ENCODE measurements around the gene RSAD2. TPM values are rescaled to one million over a fixed set of nuclear protein-coding genes. Genes with fewer than 3 reads are reported as not detected.

Gene RSAD2
- total RNA-seq, 1 experiment from 2014 or later = 37.2 TPM

- H3K4me3 Mint-ChIP-seq (ENCODE audit: low read depth, unreplicated experiment) = no peak overlapping the region
- no TSS peak for BruUV-seq (replicated peaks)
- intact Hi-C loops (cut with micrococcal nuclease; ENCODE audit: unreplicated experiment) = no loop called here
- CTCF ChIA-PET = interaction anchor here (0.6 kb wide), 1 partner anchor 45 kb away, joined by 3 read pairs; the partner anchor contains the start of gene RSAD2
- H3K27ac Mint-ChIP-seq (ENCODE audit: unreplicated experiment) = no peak overlapping the region
- DNase-seq = no peak
- TF ChIP-seq, protein P1, sequence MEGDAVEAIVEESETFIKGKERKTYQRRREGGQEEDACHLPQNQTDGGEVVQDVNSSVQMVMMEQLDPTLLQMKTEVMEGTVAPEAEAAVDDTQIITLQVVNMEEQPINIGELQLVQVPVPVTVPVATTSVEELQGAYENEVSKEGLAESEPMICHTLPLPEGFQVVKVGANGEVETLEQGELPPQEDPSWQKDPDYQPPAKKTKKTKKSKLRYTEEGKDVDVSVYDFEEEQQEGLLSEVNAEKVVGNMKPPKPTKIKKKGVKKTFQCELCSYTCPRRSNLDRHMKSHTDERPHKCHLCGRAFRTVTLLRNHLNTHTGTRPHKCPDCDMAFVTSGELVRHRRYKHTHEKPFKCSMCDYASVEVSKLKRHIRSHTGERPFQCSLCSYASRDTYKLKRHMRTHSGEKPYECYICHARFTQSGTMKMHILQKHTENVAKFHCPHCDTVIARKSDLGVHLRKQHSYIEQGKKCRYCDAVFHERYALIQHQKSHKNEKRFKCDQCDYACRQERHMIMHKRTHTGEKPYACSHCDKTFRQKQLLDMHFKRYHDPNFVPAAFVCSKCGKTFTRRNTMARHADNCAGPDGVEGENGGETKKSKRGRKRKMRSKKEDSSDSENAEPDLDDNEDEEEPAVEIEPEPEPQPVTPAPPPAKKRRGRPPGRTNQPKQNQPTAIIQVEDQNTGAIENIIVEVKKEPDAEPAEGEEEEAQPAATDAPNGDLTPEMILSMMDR (IDR thresholded peaks at IDR 0.05; ENCODE audit: unreplicated experiment) = no peak
- peaks cover 14% of the 10 kb centered on the region for H3K27me3 Mint-ChIP-seq (ENCODE audit: unreplicated experiment)
- peaks cover 22% of the 10 kb centered on the region for H3K9me3 Mint-ChIP-seq (ENCODE audit: low read depth, unreplicated experiment)
- H3K36me3 Mint-ChIP-seq (ENCODE audit: insufficient read depth, unreplicated experiment) = no peaks in the 10 kb centered on the region
- peaks cover 8% of the 10 kb centered on the region for H3K4me1 Mint-ChIP-seq (ENCODE audit: low read depth, unreplicated experiment)
These were observed 44.8 kb upstream of the RSAD2 start for GRCh38 chr2:6832596-6833299.

GRCh38 chr2:6833300-6833604 lies 44.3 kb upstream of the RSAD2 start:
- CTCF ChIA-PET = no interaction called here
- TF ChIP-seq, protein P1 (IDR thresholded peaks at IDR 0.05; ENCODE audit: unreplicated experiment) = no peak
- H3K4me1 Mint-ChIP-seq (ENCODE audit: low read depth, unreplicated experiment) = peaks cover 8% of the 10 kb centered on the region
- no peak overlapping the region for H3K27ac Mint-ChIP-seq (ENCODE audit: unreplicated experiment)
- no peaks in the 10 kb centered on the region for H3K36me3 Mint-ChIP-seq (ENCODE audit: insufficient read depth, unreplicated experiment)
- H3K4me3 Mint-ChIP-seq (ENCODE audit: low read depth, unreplicated experiment) = no peak overlapping the region
- no TSS peak for BruUV-seq (replicated peaks)
- peaks cover 14% of the 10 kb centered on the region for H3K27me3 Mint-ChIP-seq (ENCODE audit: unreplicated experiment)
- DNase-seq = no peak
- H3K9me3 Mint-ChIP-seq (ENCODE audit: low read depth, unreplicated experiment) = peaks cover 22% of the 10 kb centered on the region
- intact Hi-C loops (cut with micrococcal nuclease; ENCODE audit: unreplicated experiment) = no loop called here

GRCh38 chr2:6834163-6834562 lies 43.4 kb upstream of the RSAD2 start:
- intact Hi-C loops (cut with micrococcal nuclease; ENCODE audit: unreplicated experiment) = no loop called here
- TF ChIP-seq, protein P1 (IDR thresholded peaks at IDR 0.05; ENCODE audit: unreplicated experiment) = no peak
- Mint-ChIP-seq H3K9me3 (ENCODE audit: low read depth, unreplicated experiment) (peaks cover 22% of the 10 kb centered on the region), H3K36me3 (ENCODE audit: insufficient read depth, unreplicated experiment) (no peaks in the 10 kb centered on the region), H3K4me3 (ENCODE audit: low read depth, unreplicated experiment) (no peak overlapping the region), H3K4me1 (ENCODE audit: low read depth, unreplicated experiment) (peaks cover 8% of the 10 kb centered on the region), H3K27me3 (ENCODE audit: unreplicated experiment) (peaks cover 14% of the 10 kb centered on the region), H3K27ac (ENCODE audit: unreplicated experiment) (no peak overlapping the region)
- no TSS peak for BruUV-seq (replicated peaks)
- CTCF ChIA-PET = no interaction called here
- DNase-seq = no peak

DNA sequence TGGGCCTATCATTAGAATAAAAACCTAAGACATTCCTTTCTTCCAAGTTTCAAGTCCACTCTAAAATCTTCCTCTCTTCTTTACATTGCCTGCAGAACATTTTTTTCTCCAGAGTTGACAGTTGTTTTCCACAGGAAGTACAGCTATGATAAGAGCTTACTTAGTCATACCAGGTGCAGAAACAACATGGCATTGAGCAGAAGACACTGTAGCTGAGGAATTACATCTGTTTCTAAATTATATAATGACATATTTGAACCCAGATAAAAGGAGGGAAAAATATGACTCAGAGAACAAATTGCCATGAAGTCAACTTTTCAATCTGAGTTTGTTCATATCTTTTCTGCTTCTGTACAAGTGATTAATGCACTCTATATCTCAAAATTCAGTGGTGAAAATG lies 42.1 kb upstream of the RSAD2 start:
- Mint-ChIP-seq H3K4me3 (ENCODE audit: low read depth, unreplicated experiment) (no peak overlapping the region), H3K4me1 (ENCODE audit: low read depth, unreplicated experiment) (peaks cover 8% of the 10 kb centered on the region), H3K27ac (ENCODE audit: unreplicated experiment) (no peak overlapping the region), H3K27me3 (ENCODE audit: unreplicated experiment) (peaks cover 3% of the 10 kb centered on the region), H3K9me3 (ENCODE audit: low read depth, unreplicated experiment) (peaks cover 18% of the 10 kb centered on the region), H3K36me3 (ENCODE audit: insufficient read depth, unreplicated experiment) (no peaks in the 10 kb centered on the region)
- intact Hi-C loops (cut with micrococcal nuclease; ENCODE audit: unreplicated experiment) = no loop called here
- TF ChIP-seq, protein P1 (IDR thresholded peaks at IDR 0.05; ENCODE audit: unreplicated experiment) = no peak
- CTCF ChIA-PET = no interaction called here
- DNase-seq = no peak
- BruUV-seq (replicated peaks) = no TSS peak
